ENCODE results near the gene CDC20B.

The CDC20B gene

GRCh38 chr5:55172051-55172899 lies 702 bp downstream of the CDC20B start:
- Histone ChIP-seq H3K27ac (ENCODE audit: low read depth, low read length) (no peak overlapping the region), H3K4me3 (ENCODE audit: low read length) (no peak overlapping the region), H3K18ac (ENCODE audit: low read length) (no peak overlapping the region), H3K27me3 (ENCODE audit: insufficient read depth, low read length, poor library complexity) (peaks cover 18% of the 10 kb centered on the region), H3K9ac (ENCODE audit: low read length) (no peak overlapping the region), H3K79me2 (ENCODE audit: control insufficient read depth, insufficient read depth, low read length) (no peaks in the 10 kb centered on the region), H3K4me2 (ENCODE audit: low read length) (peak overlapping the region; percentile 84), H4K8ac (ENCODE audit: low read depth, low read length) (no peak overlapping the region), H4K5ac (ENCODE audit: low read length) (no peak overlapping the region), H2BK15ac (replicated peaks; ENCODE audit: low read depth) (no peak overlapping the region), H2AK5ac (ENCODE audit: low read length) (no peak overlapping the region), H3K4me1 (ENCODE audit: control insufficient read depth, low read depth, low read length) (peaks cover 3% of the 10 kb centered on the region), H3K4ac (ENCODE audit: low read depth, low read length) (no peak overlapping the region), H3K23ac (ENCODE audit: low read length) (no peak overlapping the region), H3K36me3 (ENCODE audit: control insufficient read depth, insufficient read depth, low read length) (no peaks in the 10 kb centered on the region), H2BK5ac (ENCODE audit: low read length) (no peak overlapping the region), H3K56ac (ENCODE audit: low read length) (no peak overlapping the region), H3K79me1 (ENCODE audit: low read length) (no peaks in the 10 kb centered on the region), H2BK120ac (ENCODE audit: low read depth, low read length) (no peak overlapping the region)
- no CpG with 5 or more reads among the region's 15 CpGs for WGBS (ENCODE audit: extremely low coverage, insufficient coverage, low lambda C conversion rate)
- DNase-seq, result peak; percentile 90

- Histone ChIP-seq H3K18ac (ENCODE audit: low read length) (no peak overlapping the region), H3K27me3 (ENCODE audit: insufficient read depth, low read length, poor library complexity) (peaks cover 12% of the 10 kb centered on the region), H2BK5ac (ENCODE audit: low read length) (no peak overlapping the region), H4K8ac (ENCODE audit: low read depth, low read length) (no peak overlapping the region), H3K9ac (ENCODE audit: low read length) (no peak overlapping the region), H3K4me3 (ENCODE audit: low read length) (no peak overlapping the region), H3K4ac (ENCODE audit: low read depth, low read length) (no peak overlapping the region), H2BK15ac (replicated peaks; ENCODE audit: low read depth) (no peak overlapping the region), H3K56ac (ENCODE audit: low read length) (no peak overlapping the region), H2AK5ac (ENCODE audit: low read length) (no peak overlapping the region), H4K5ac (ENCODE audit: low read length) (no peak overlapping the region), H3K4me1 (ENCODE audit: control insufficient read depth, low read depth, low read length) (peaks cover 3% of the 10 kb centered on the region), H3K27ac (ENCODE audit: low read depth, low read length) (no peak overlapping the region), H3K36me3 (ENCODE audit: control insufficient read depth, insufficient read depth, low read length) (no peaks in the 10 kb centered on the region), H3K79me2 (ENCODE audit: control insufficient read depth, insufficient read depth, low read length) (no peaks in the 10 kb centered on the region), H3K79me1 (ENCODE audit: low read length) (no peaks in the 10 kb centered on the region), H3K4me2 (ENCODE audit: low read length) (no peak overlapping the region), H3K23ac (ENCODE audit: low read length) (no peak overlapping the region), H2BK120ac (ENCODE audit: low read depth, low read length) (no peak overlapping the region)
- WGBS (ENCODE audit: extremely low coverage, insufficient coverage, low lambda C conversion rate), result no CpG with 5 or more reads among the region's 2 CpGs
- DNase-seq, result no peak
Observed at GRCh38 chr5:55171471-55171870, 1.5 kb downstream of the CDC20B start.

GRCh38 chr5:55162666-55163065 lies 10.3 kb downstream of the CDC20B start:
- Histone ChIP-seq H3K56ac (ENCODE audit: low read length) (no peak overlapping the region), H3K27ac (ENCODE audit: low read depth, low read length) (no peak overlapping the region), H3K4me1 (ENCODE audit: control insufficient read depth, low read depth, low read length) (no peaks in the 10 kb centered on the region), H3K79me1 (ENCODE audit: low read length) (peaks cover 3% of the 10 kb centered on the region), H2AK5ac (ENCODE audit: low read length) (no peak overlapping the region), H3K4me3 (ENCODE audit: low read length) (no peak overlapping the region), H3K36me3 (ENCODE audit: control insufficient read depth, insufficient read depth, low read length) (no peaks in the 10 kb centered on the region), H4K8ac (ENCODE audit: low read depth, low read length) (no peak overlapping the region), H2BK5ac (ENCODE audit: low read length) (no peak overlapping the region), H3K9ac (ENCODE audit: low read length) (no peak overlapping the region), H3K4ac (ENCODE audit: low read depth, low read length) (no peak overlapping the region), H3K23ac (ENCODE audit: low read length) (no peak overlapping the region), H3K79me2 (ENCODE audit: control insufficient read depth, insufficient read depth, low read length) (peaks cover 2% of the 10 kb centered on the region), H2BK15ac (replicated peaks; ENCODE audit: low read depth) (no peak overlapping the region), H3K27me3 (ENCODE audit: insufficient read depth, low read length, poor library complexity) (no peaks in the 10 kb centered on the region), H4K5ac (ENCODE audit: low read length) (no peak overlapping the region), H2BK120ac (ENCODE audit: low read depth, low read length) (no peak overlapping the region), H3K4me2 (ENCODE audit: low read length) (no peak overlapping the region), H3K18ac (ENCODE audit: low read length) (no peak overlapping the region)
- no peak for DNase-seq
- WGBS (ENCODE audit: extremely low coverage, insufficient coverage, low lambda C conversion rate), result no CpG with 5 or more reads among the region's 4 CpGs

- H3K4me3 ChIP-seq (ENCODE audit: low read length), result no peak overlapping the region
- peaks cover 3% of the 10 kb centered on the region for H3K79me1 ChIP-seq (ENCODE audit: low read length)
- H4K5ac ChIP-seq (ENCODE audit: low read length), result no peak overlapping the region
- no peak overlapping the region for H3K4ac ChIP-seq (ENCODE audit: low read depth, low read length)
- DNase-seq, result peak; percentile 88
- H3K79me2 ChIP-seq (ENCODE audit: control insufficient read depth, insufficient read depth, low read length), result peaks cover 2% of the 10 kb centered on the region
- H3K27ac ChIP-seq (ENCODE audit: low read depth, low read length), result no peak overlapping the region
- no peak overlapping the region for H4K8ac ChIP-seq (ENCODE audit: low read depth, low read length)
- no peak overlapping the region for H2AK5ac ChIP-seq (ENCODE audit: low read length)
- no peak overlapping the region for H2BK5ac ChIP-seq (ENCODE audit: low read length)
- H3K23ac ChIP-seq (ENCODE audit: low read length), result no peak overlapping the region
- no peaks in the 10 kb centered on the region for H3K27me3 ChIP-seq (ENCODE audit: insufficient read depth, low read length, poor library complexity)
- peak overlapping the region; percentile 23 for H3K9ac ChIP-seq (ENCODE audit: low read length)
- no CpG with 5 or more reads among the region's 9 CpGs for WGBS (ENCODE audit: extremely low coverage, insufficient coverage, low lambda C conversion rate)
- no peak overlapping the region for H2BK120ac ChIP-seq (ENCODE audit: low read depth, low read length)
- H3K18ac ChIP-seq (ENCODE audit: low read length), result no peak overlapping the region
- H3K4me2 ChIP-seq (ENCODE audit: low read length), result no peak overlapping the region
- no peaks in the 10 kb centered on the region for H3K4me1 ChIP-seq (ENCODE audit: control insufficient read depth, low read depth, low read length)
- H3K36me3 ChIP-seq (ENCODE audit: control insufficient read depth, insufficient read depth, low read length), result no peaks in the 10 kb centered on the region
- no peak overlapping the region for H3K56ac ChIP-seq (ENCODE audit: low read length)
- H2BK15ac ChIP-seq (replicated peaks; ENCODE audit: low read depth), result no peak overlapping the region
Observed at GRCh38 chr5:55160493-55161209, 12.3 kb downstream of the CDC20B start.

- Histone ChIP-seq H4K5ac (ENCODE audit: low read length) (no peak within 1 kb of the TSS), H3K4me3 (ENCODE audit: low read length) (peak within 1 kb of the TSS; percentile 75), H3K18ac (ENCODE audit: low read length) (peak within 1 kb of the TSS; percentile 80), H2BK15ac (replicated peaks; ENCODE audit: low read depth) (peak within 1 kb of the TSS; percentile 78), H3K27ac (ENCODE audit: low read depth, low read length) (no peak within 1 kb of the TSS), H3K9ac (ENCODE audit: low read length) (peak within 1 kb of the TSS; percentile 80), H3K4me2 (ENCODE audit: low read length) (peak within 1 kb of the TSS; percentile 20), H2BK5ac (ENCODE audit: low read length) (no peak within 1 kb of the TSS), H3K36me3 (ENCODE audit: control insufficient read depth, insufficient read depth, low read length) (no peaks in the 10 kb centered on the region), H3K79me1 (ENCODE audit: low read length) (peaks cover 3% of the 10 kb centered on the region), H3K23ac (ENCODE audit: low read length) (no peak within 1 kb of the TSS), H3K79me2 (ENCODE audit: control insufficient read depth, insufficient read depth, low read length) (peaks cover 2% of the 10 kb centered on the region), H3K4ac (ENCODE audit: low read depth, low read length) (no peak within 1 kb of the TSS), H2BK120ac (ENCODE audit: low read depth, low read length) (no peak within 1 kb of the TSS), H3K56ac (ENCODE audit: low read length) (peak within 1 kb of the TSS; percentile 77), H3K4me1 (ENCODE audit: control insufficient read depth, low read depth, low read length) (no peaks in the 10 kb centered on the region), H3K27me3 (ENCODE audit: insufficient read depth, low read length, poor library complexity) (no peaks in the 10 kb centered on the region), H4K8ac (ENCODE audit: low read depth, low read length) (no peak within 1 kb of the TSS), H2AK5ac (ENCODE audit: low read length) (no peak within 1 kb of the TSS)
- peak; percentile 94 for DNase-seq
- no CpG with 5 or more reads among the region's 10 CpGs for WGBS (ENCODE audit: extremely low coverage, insufficient coverage, low lambda C conversion rate)
Observed at GRCh38 chr5:55159763-55160492, 13.0 kb downstream of the CDC20B start, which contains the start of gene GPX8. Gene GPX8 (plus strand): TSS chr5:55160171. CDS start chr5:55160193, 22 bp downstream.
